H9 (cell line): ENCODE measurements around the gene DOC2B. TPM values are rescaled to one million over a fixed set of nuclear protein-coding genes. Genes with fewer than 3 reads are reported as not detected.

Experiments used
- DNase-seq: peaks from one replicate; pipeline ENCODE4 v3.0.0-alpha.2; 2017
- H2AFZ ChIP-seq: one replicate; pipeline ENCODE4 v1.6.1; 2013; ENCODE audit warnings: mild to moderate bottlenecking, low read length, control low read depth, moderate library complexity
- H2AK5ac ChIP-seq: 2 replicates; pipeline ENCODE4 v1.6.1; 2013; ENCODE audit warnings: low read length, control low read depth, mixed read lengths; ENCODE audit not compliant: insufficient read length
- H2BK120ac ChIP-seq: one replicate; pipeline ENCODE4 v1.6.1; 2013; ENCODE audit warnings: low read depth, mild to moderate bottlenecking, low read length, control low read depth, inconsistent platforms; ENCODE audit not compliant: poor library complexity, severe bottlenecking
- H2BK12ac ChIP-seq: 2 replicates; pipeline ENCODE4 v1.6.1; 2013; ENCODE audit warnings: low read length, control low read depth, mixed read lengths, low read depth; ENCODE audit not compliant: insufficient read length
- H2BK15ac ChIP-seq: 2 replicates; pipeline ENCODE4 v1.6.1; 2013; ENCODE audit warnings: low read depth, low read length, control low read depth
- H2BK20ac ChIP-seq: one replicate; pipeline ENCODE4 v1.6.1; 2013; ENCODE audit warnings: low read depth, mild to moderate bottlenecking, low read length, control low read depth, inconsistent platforms; ENCODE audit not compliant: poor library complexity, severe bottlenecking
- H2BK5ac ChIP-seq: 2 replicates; pipeline ENCODE4 v1.6.1; 2013; ENCODE audit warnings: low read length, control low read depth, mixed read lengths; ENCODE audit not compliant: insufficient read length
- H3K14ac ChIP-seq: 2 replicates; pipeline ENCODE4 v1.6.1; 2013; ENCODE audit warnings: low read length, control low read depth; ENCODE audit not compliant: insufficient read depth
- H3K18ac ChIP-seq: 2 replicates; pipeline ENCODE4 v1.6.1; 2013; ENCODE audit warnings: low read depth, mild to moderate bottlenecking, mixed read lengths, low read length, control low read depth; ENCODE audit not compliant: insufficient read length
- H3K23ac ChIP-seq: 2 replicates; pipeline ENCODE4 v1.6.1; 2013; ENCODE audit warnings: low read length, control low read depth, mixed read lengths, low read depth; ENCODE audit not compliant: insufficient read length
- H3K23me2 ChIP-seq: 2 replicates; pipeline ENCODE4 v1.6.1; 2013; ENCODE audit warnings: low read depth, mild to moderate bottlenecking, mixed read lengths, low read length, control low read depth; ENCODE audit not compliant: insufficient read length, poor library complexity, severe bottlenecking
- H3K27ac ChIP-seq: 2 replicates; pipeline ENCODE4 v1.5.1; 2013; ENCODE audit warnings: low read length, control low read depth, mixed read lengths, low read depth; ENCODE audit not compliant: insufficient read length
- H3K27me3 ChIP-seq: 2 replicates; pipeline ENCODE4 v1.6.1; 2013; ENCODE audit warnings: low read length, control low read depth, inconsistent platforms; ENCODE audit not compliant: insufficient read depth
- H3K4ac ChIP-seq: 2 replicates; pipeline ENCODE4 v1.6.1; 2013; ENCODE audit warnings: low read depth, mild to moderate bottlenecking, control low read depth, inconsistent platforms, low read length, moderate library complexity
- H3K4me1 ChIP-seq: 2 replicates; pipeline ENCODE4 v1.6.1; 2013; ENCODE audit warnings: low read length, control low read depth, inconsistent platforms; ENCODE audit not compliant: insufficient read depth
- H3K4me2 ChIP-seq: 2 replicates; pipeline ENCODE4 v1.6.1; 2013; ENCODE audit warnings: low read length, control low read depth, mixed read lengths; ENCODE audit not compliant: insufficient read length, insufficient read depth
- H3K56ac ChIP-seq: 2 replicates; pipeline ENCODE4 v1.6.1; 2013; ENCODE audit warnings: low read depth, mild to moderate bottlenecking, mixed read lengths, low read length, control low read depth; ENCODE audit not compliant: insufficient read length
- H3K79me1 ChIP-seq: 2 replicates; pipeline ENCODE4 v1.6.1; 2013; ENCODE audit warnings: low read depth, mild to moderate bottlenecking, moderate library complexity, low read length, control low read depth, inconsistent platforms; ENCODE audit not compliant: insufficient read depth, poor library complexity, severe bottlenecking
- H3K79me2 ChIP-seq: 2 replicates; pipeline ENCODE4 v1.6.1; 2013; ENCODE audit warnings: low read length, control low read depth, inconsistent platforms; ENCODE audit not compliant: insufficient read depth
- H3K9ac ChIP-seq: 2 replicates; pipeline ENCODE4 v1.6.1; 2013; ENCODE audit warnings: low read length, control low read depth, mixed read lengths; ENCODE audit not compliant: insufficient read length; ENCODE audit errors: extremely low read depth
- H3K9me3 ChIP-seq: one replicate; pipeline ENCODE4 v1.6.1; 2013; ENCODE audit warnings: low read depth, low read length, inconsistent platforms; ENCODE audit not compliant: control insufficient read depth
- H3T11ph ChIP-seq: one replicate; pipeline ENCODE4 v1.6.1; 2013; ENCODE audit warnings: mild to moderate bottlenecking, low read length, control low read depth, inconsistent platforms
- H4K20me1 ChIP-seq: one replicate; pipeline ENCODE4 v1.6.1; 2013; ENCODE audit not compliant: control insufficient read depth, insufficient read length, insufficient read depth
- H4K5ac ChIP-seq: 2 replicates; pipeline ENCODE4 v1.6.1; 2013; ENCODE audit warnings: low read depth, mild to moderate bottlenecking, mixed read lengths, low read length, control low read depth; ENCODE audit not compliant: insufficient read length
- H4K8ac ChIP-seq: replicated peaks from 2 replicates; pipeline ENCODE4 v1.6.1; 2013; ENCODE audit warnings: low read length, control low read depth, mixed read lengths, low read depth; ENCODE audit not compliant: insufficient read length
- H4K91ac ChIP-seq: 2 replicates; pipeline ENCODE4 v1.6.1; 2013; ENCODE audit warnings: low read depth, mild to moderate bottlenecking, moderate library complexity, mixed read lengths, low read length, control low read depth; ENCODE audit not compliant: insufficient read length
- H3K27ac Mint-ChIP-seq, 3 experiments: 2 replicates in 2 of 3; 3 replicates in 1 of 3; pipeline ENCODE4 v1.8.0; 2020 to 2021; ENCODE audit warnings: mixed read lengths in 3 of 3, mild to moderate bottlenecking in 1 of 3, moderate library complexity in 1 of 3
- H3K27me3 Mint-ChIP-seq: 2 replicates; pipeline ENCODE4 v1.8.0; 2021; ENCODE audit warnings: low read depth, mild to moderate bottlenecking, moderate library complexity, mixed read lengths
- H3K36me3 Mint-ChIP-seq, 3 experiments: 2 replicates in 2 of 3; 3 replicates in 1 of 3; pipeline ENCODE4 v1.8.0; 2020 to 2021; ENCODE audit warnings: low read depth in 3 of 3, mixed read lengths in 3 of 3; ENCODE audit not compliant: insufficient read depth in 1 of 3
- H3K4me1 Mint-ChIP-seq, 2 experiments: 2 replicates each; pipeline ENCODE4 v1.8.0; 2020; ENCODE audit warnings: mixed read lengths in 2 of 2
- H3K4me3 Mint-ChIP-seq, 2 experiments: 2 replicates in 1 of 2; 3 replicates in 1 of 2; pipeline ENCODE4 v1.8.0; 2020 to 2021; ENCODE audit warnings: mild to moderate bottlenecking in 2 of 2, mixed read lengths in 2 of 2, moderate library complexity in 1 of 2
- H3K9me3 Mint-ChIP-seq, 2 experiments: 2 replicates in 1 of 2; 3 replicates in 1 of 2; pipeline ENCODE4 v1.8.0; 2020; ENCODE audit warnings: mild to moderate bottlenecking in 2 of 2, mixed read lengths in 2 of 2, moderate library complexity in 1 of 2
- WGBS: extraction: QIAGEN DNeasy Blood & Tissue Kit; methylation state at CpG from one replicate; pipeline ENCODE4 v1.1.7; 2013; ENCODE audit warnings: missing lambda C conversion rate, low lambda C conversion rate, mixed read lengths; ENCODE audit not compliant: insufficient read length; ENCODE audit errors: extremely low coverage; 5-methylcytosine and 5-hydroxymethylcytosine counted together
- total RNA-seq: library from RNA; stranded (reverse); gene quantifications from 2 replicates; pipeline ENCODE4 v1.2.1, GENCODE V29; 2021
- TF ChIP-seq, protein P1 (sequence below): fragments of 200-600 bp; sonication (generic); conservative IDR thresholded peaks from 3 replicates; pipeline ENCODE4 v1.8.0; 2021; ENCODE audit warnings: antibody characterized with exemption, mild to moderate bottlenecking

The DOC2B gene
- total RNA-seq, 1 experiment from 2014 or later = 2.1 TPM

DNA sequence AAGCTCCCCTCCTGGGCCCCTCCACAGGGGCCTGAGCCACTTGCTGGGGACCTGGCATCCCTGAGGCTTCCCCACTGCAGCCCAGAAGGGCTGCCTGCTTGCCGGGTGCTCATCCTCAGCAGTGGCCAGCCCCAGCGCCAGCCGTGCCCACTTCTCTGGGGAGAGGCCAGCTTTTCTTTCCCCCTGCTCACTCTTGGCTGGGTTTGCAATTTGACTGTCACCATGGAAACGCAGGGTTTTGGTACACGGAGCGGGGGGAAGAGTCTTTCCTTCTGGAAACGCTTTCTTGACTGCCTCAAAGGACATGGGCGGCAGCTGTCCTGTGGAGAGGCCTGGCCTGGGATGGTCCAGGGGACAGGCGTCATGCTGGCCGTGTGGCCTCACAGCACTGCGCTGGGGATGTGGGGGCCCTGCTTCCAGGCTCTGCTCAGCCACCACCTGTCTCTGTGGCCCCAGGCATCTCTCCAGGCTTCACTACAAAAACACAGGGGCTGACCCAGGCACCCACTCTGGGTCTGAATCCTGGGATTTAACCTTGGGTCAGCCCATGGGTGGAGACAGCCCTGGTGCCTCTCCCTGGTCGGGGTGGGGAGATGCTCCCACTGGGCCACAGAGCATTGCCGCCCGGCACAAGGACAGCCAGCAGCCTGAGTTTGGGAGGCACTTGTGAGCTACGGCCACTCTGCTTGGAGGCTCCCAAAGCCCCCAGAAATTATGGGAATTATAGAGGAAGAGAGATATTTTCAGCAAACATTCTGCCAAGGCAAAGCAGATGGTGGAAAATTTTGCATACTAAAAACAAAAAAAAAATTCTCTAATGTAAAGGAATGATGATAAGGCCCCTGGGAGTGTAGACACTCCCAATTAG is 45.9 kb upstream of the DOC2B start:
- Histone ChIP-seq H2BK120ac (no peak overlapping the region), H3K4me2 (no peak overlapping the region), H2BK15ac (no peak overlapping the region), H4K91ac (no peak overlapping the region), H3K23me2 (no peaks in the 10 kb centered on the region), H2AK5ac (no peak overlapping the region), H3K79me1 (no peaks in the 10 kb centered on the region), H4K20me1 (no peaks in the 10 kb centered on the region), H2AFZ (no peak overlapping the region), H3T11ph (no peak overlapping the region), H2BK12ac (no peak overlapping the region), H3K27me3 (no peaks in the 10 kb centered on the region), H2BK20ac (no peak overlapping the region), H3K56ac (no peak overlapping the region), H3K79me2 (no peaks in the 10 kb centered on the region), H3K18ac (no peak overlapping the region), H4K8ac (no peak overlapping the region), H3K9me3 (no peaks in the 10 kb centered on the region), H3K4ac (no peak overlapping the region), H3K23ac (no peak overlapping the region), H2BK5ac (no peak overlapping the region), H3K9ac (no peak overlapping the region), H3K14ac (no peak overlapping the region), H4K5ac (no peak overlapping the region), H3K27ac (no peak overlapping the region), H3K4me1 (no peaks in the 10 kb centered on the region)
- Mint-ChIP-seq H3K27me3 (peaks cover 2% of the 10 kb centered on the region), H3K27ac (no peak overlapping the region), H3K4me3 (no peak overlapping the region; a peak in 1 of 5 replicates), H3K9me3 (no peaks in the 10 kb centered on the region; a peak in 1 of 5 replicates), H3K36me3 (no peaks in the 10 kb centered on the region; a peak in 1 of 7 replicates), H3K4me1 (peaks cover 0 to 14% of the 10 kb centered on the region in 2 experiments; a peak in 2 of 4 replicates)
- no CpG with 5 or more reads among the region's 15 CpGs for WGBS
- DNase-seq = no peak
- TF ChIP-seq, protein P1, sequence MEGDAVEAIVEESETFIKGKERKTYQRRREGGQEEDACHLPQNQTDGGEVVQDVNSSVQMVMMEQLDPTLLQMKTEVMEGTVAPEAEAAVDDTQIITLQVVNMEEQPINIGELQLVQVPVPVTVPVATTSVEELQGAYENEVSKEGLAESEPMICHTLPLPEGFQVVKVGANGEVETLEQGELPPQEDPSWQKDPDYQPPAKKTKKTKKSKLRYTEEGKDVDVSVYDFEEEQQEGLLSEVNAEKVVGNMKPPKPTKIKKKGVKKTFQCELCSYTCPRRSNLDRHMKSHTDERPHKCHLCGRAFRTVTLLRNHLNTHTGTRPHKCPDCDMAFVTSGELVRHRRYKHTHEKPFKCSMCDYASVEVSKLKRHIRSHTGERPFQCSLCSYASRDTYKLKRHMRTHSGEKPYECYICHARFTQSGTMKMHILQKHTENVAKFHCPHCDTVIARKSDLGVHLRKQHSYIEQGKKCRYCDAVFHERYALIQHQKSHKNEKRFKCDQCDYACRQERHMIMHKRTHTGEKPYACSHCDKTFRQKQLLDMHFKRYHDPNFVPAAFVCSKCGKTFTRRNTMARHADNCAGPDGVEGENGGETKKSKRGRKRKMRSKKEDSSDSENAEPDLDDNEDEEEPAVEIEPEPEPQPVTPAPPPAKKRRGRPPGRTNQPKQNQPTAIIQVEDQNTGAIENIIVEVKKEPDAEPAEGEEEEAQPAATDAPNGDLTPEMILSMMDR = no peak
